Upper lobe of left lung (tissue), 6 donors: ENCODE data around the gene ARID3B. TPM values are rescaled to one million over a fixed set of nuclear protein-coding genes. Genes with fewer than 3 reads are reported as not detected.

Experiments used
- ATAC-seq, 2 donors: fragments of 200-7000 bp; cut with Tn5 transposase; one replicate each; pipeline ENCODE4 v1.9.1; 2022; ENCODE audit warnings: mild to moderate bottlenecking in 2 of 2, moderate library complexity in 2 of 2; ENCODE audit not compliant: low FRiP score in 2 of 2
- DNase-seq, 2 donors: peaks; one replicate each; pipeline ENCODE4 v3.0.0-alpha.2; 2019 to 2020
- H3K27ac ChIP-seq, 4 donors: fragments of 200-600 bp; sonication (generic); one replicate each; pipeline ENCODE4 v1.5.1; 2016 to 2019
- H3K27me3 ChIP-seq, 4 donors: fragments of 200-600 bp; sonication (generic); one replicate each; pipeline ENCODE4 v1.5.1; 2017 to 2019
- H3K36me3 ChIP-seq, 4 donors: fragments of 200-600 bp; sonication (generic); one replicate each; pipeline ENCODE4 v1.5.1; 2016 to 2019
- H3K4me1 ChIP-seq, 4 donors: fragments of 200-600 bp; sonication (generic); one replicate each; pipeline ENCODE4 v1.5.1; 2018 to 2019
- H3K4me3 ChIP-seq, 4 donors: fragments of 200-600 bp; sonication (generic); one replicate each; pipeline ENCODE4 v1.5.1; 2017 to 2019; ENCODE audit warnings: mild to moderate bottlenecking in 2 of 4, moderate library complexity in 1 of 4
- H3K9me3 ChIP-seq, 4 donors: fragments of 200-600 bp; sonication (generic); one replicate each; pipeline ENCODE4 v1.5.1; 2018 to 2019
- EP300 ChIP-seq, 4 donors: sonication (generic); formaldehyde crosslinking; IDR thresholded peaks; one replicate each; pipeline ENCODE4 v1.5.1; 2017; ENCODE audit warnings: antibody characterized with exemption in 4 of 4, control low read depth in 2 of 4
- POLR2A ChIP-seq, 4 donors: fragments of 450-650 bp; IDR thresholded peaks; one replicate each; pipeline ENCODE4 v1.5.1; 2016 to 2017; ENCODE audit warnings: antibody characterized with exemption in 4 of 4, mild to moderate bottlenecking in 2 of 4
- POLR2AphosphoS5 ChIP-seq, 2 donors: sonication (generic); formaldehyde crosslinking; IDR thresholded peaks; one replicate each; pipeline ENCODE4 v1.5.1; 2017; ENCODE audit warnings: antibody characterized with exemption in 2 of 2
- WGBS, 2 donors: methylation state at CpG; one replicate each; pipeline ENCODE4 v1.1.5; 2017 to 2018; 5-methylcytosine and 5-hydroxymethylcytosine counted together
- total RNA-seq, 6 donors: library from RNA; depleted of rRNA in 4 of 6; stranded (reverse); fragments of >200 nt in 4 of 6; gene quantifications; one replicate each; pipeline versions ENCODE4 v1.1.0 to v1.2.1, GENCODE V29; 2016 to 2021
- TF ChIP-seq, protein P1 (sequence below), 6 experiments: fragments of 450-650 bp in 4 of 6; fragments of 200-600 bp in 2 of 6; sonication (generic) in 2 of 6; IDR thresholded peaks; one replicate each; pipeline ENCODE4 v1.5.1; 2016 to 2019; ENCODE audit warnings: antibody characterized with exemption in 6 of 6
- donor health status: DM: no; HTN: no; CAD: no; lungs with moderate emphysema.
- donor health status: DM: no; HTN: yes; CAD: no; lungs with severe emphysema.

ARID3B gene
- total RNA-seq, 6 donors from 2014 or later, result 11.0 to 36.7 (median 14.6) TPM

DNA sequence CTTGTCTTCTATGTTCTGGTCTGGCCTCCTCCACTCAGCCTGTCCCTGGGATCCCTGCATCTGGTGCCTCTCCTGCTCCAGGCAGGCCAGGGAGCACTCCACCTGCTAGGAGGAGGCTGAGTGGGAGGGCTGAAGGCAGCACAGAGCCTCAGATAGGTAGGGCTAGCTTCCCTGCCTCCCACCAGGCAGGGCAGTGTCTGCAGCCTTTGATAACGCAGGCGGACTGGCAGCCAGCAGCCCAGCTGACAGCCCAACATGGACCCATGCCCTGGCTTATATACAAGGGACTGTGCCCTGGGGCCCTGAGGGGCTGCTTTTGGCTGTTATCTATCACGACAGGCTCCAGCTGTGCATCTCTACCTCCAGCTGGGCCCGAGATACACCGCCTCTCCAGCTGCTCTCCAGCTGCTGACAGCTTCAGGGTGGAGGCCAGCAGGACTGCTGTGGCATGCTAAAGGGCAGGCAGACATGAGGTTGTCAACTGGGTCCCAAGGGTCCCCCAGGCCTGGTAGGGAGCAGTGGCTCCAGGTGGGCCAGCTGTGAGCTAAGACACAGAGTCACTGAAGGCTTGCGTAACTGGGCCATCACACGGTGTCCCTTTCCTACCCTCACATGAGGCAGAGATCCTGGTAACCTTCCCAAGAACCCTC is 69.4 kb downstream of the ARID3B start:
- Histone ChIP-seq H3K27ac (no peak overlapping the region), H3K4me3 (no peak overlapping the region), H3K4me1 (peaks cover 0 to 15% (median 5%) of the 10 kb centered on the region in 4 donors), H3K36me3 (no peaks in the 10 kb centered on the region), H3K9me3 (no peaks in the 10 kb centered on the region), H3K27me3 (no peaks in the 10 kb centered on the region)
- DNase-seq (peak in 1 of 2 donors; percentile 39), ATAC-seq (no peak)
- TF ChIP-seq POLR2A (IDR thresholded peaks at IDR 0.05), result no peak
- no peak for TF ChIP-seq POLR2AphosphoS5 (IDR thresholded peaks at IDR 0.05)
- TF ChIP-seq EP300 (IDR thresholded peaks at IDR 0.05), result no peak
- TF ChIP-seq, protein P1, sequence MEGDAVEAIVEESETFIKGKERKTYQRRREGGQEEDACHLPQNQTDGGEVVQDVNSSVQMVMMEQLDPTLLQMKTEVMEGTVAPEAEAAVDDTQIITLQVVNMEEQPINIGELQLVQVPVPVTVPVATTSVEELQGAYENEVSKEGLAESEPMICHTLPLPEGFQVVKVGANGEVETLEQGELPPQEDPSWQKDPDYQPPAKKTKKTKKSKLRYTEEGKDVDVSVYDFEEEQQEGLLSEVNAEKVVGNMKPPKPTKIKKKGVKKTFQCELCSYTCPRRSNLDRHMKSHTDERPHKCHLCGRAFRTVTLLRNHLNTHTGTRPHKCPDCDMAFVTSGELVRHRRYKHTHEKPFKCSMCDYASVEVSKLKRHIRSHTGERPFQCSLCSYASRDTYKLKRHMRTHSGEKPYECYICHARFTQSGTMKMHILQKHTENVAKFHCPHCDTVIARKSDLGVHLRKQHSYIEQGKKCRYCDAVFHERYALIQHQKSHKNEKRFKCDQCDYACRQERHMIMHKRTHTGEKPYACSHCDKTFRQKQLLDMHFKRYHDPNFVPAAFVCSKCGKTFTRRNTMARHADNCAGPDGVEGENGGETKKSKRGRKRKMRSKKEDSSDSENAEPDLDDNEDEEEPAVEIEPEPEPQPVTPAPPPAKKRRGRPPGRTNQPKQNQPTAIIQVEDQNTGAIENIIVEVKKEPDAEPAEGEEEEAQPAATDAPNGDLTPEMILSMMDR (IDR thresholded peaks at IDR 0.05), result no peak
- WGBS, 2 donors, result 56 to 66% methylated on average over 2 to 5 of the region's 7 CpGs

DNA sequence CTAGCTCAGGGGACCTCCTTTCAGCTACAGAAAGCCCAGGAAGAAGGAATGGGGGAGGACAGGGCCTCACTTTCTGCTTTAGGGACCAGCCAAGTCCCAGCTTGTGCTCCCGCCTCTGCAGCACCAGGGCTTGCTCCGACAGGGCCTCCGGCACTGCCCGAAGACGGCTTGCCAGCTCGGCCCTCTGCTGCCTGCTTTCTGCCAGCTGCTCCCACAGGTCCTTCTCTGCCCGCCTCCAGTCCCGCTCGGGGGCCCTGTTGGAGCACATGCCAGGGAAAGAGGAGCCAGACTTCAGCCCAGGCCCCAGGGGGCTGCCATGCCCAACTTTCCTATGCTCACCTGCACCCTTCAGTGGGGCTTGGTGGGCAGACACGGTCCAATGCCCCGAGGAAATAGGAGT is 70.3 kb downstream of the ARID3B start:
- Histone ChIP-seq H3K4me3 (no peak overlapping the region), H3K36me3 (no peaks in the 10 kb centered on the region), H3K4me1 (peaks cover 0 to 17% (median 5%) of the 10 kb centered on the region in 4 donors), H3K27ac (no peak overlapping the region), H3K27me3 (no peaks in the 10 kb centered on the region), H3K9me3 (no peaks in the 10 kb centered on the region)
- peak in 1 of 2 donors; percentile 78 for DNase-seq
- WGBS, 2 donors, result 82 to 90% methylated on average over 6 to 11 of the region's 11 CpGs
- TF ChIP-seq, protein P1 (IDR thresholded peaks at IDR 0.05), result no peak
- TF ChIP-seq POLR2A (IDR thresholded peaks at IDR 0.05) (no peak), EP300 (IDR thresholded peaks at IDR 0.05) (no peak), POLR2AphosphoS5 (IDR thresholded peaks at IDR 0.05) (no peak)
- ATAC-seq, result no peak

DNA sequence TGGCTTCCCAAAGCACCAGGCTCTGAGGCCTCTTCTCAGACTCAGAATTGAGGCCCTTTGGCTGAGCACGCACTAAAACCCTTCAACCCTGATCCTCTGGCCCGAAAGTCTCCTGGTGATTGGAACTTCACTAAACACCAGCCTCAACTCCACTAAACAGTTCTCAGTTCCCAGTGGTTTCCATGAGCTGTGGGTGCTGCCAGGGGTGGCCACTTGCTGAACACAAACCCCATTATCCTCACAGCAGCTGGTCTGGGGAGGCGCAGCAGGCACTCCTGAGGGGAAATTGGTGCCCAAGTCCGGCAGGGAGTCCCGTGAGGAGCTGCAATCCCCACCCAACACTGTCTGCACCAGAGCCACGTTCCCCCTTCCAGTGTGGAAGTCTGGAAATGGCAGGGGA is 70.8 kb downstream of the ARID3B start:
- 80 to 90% methylated on average over 2 to 6 of the region's 6 CpGs for WGBS, 2 donors
- Histone ChIP-seq H3K36me3 (no peaks in the 10 kb centered on the region), H3K27me3 (no peaks in the 10 kb centered on the region), H3K27ac (no peak overlapping the region), H3K4me3 (no peak overlapping the region), H3K9me3 (no peaks in the 10 kb centered on the region), H3K4me1 (peaks cover 4 to 22% (median 9%) of the 10 kb centered on the region in 4 donors)
- TF ChIP-seq POLR2A (IDR thresholded peaks at IDR 0.05) (no peak), EP300 (IDR thresholded peaks at IDR 0.05) (no peak), POLR2AphosphoS5 (IDR thresholded peaks at IDR 0.05) (no peak)
- TF ChIP-seq, protein P1 (IDR thresholded peaks at IDR 0.05), result no peak
- no peak for ATAC-seq
- DNase-seq, result no peak

DNA sequence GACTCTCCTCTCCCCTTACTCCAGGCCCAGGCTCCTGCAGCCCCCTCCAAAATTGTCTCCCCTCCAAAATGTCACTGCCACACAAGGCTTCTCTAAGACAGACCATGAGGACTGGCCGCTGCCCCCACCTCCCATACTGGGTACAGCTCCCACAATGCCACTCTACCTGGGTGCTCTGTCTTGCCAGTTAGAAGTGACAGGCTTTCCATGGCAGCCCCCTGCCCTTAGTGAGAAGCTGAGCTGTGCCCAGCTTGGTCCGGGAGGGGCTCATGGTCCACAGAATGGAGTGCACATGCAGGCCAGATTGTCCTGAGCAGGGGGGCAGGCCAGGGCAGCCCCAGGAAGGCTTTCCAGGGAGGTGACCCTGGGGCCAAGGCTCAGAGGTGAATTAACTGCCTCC is 71.7 kb downstream of the ARID3B start:
- no peak overlapping the region for H3K27ac ChIP-seq
- peaks cover 12 to 31% (median 17%) of the 10 kb centered on the region in 4 donors for H3K4me1 ChIP-seq
- H3K36me3 ChIP-seq, result no peaks in the 10 kb centered on the region
- no peak overlapping the region for H3K4me3 ChIP-seq
- no peak for ATAC-seq
- DNase-seq, result no peak
- H3K27me3 ChIP-seq, result no peaks in the 10 kb centered on the region
- no peak for TF ChIP-seq POLR2A (IDR thresholded peaks at IDR 0.05)
- TF ChIP-seq, protein P1 (IDR thresholded peaks at IDR 0.05), result no peak
- no peak for TF ChIP-seq EP300 (IDR thresholded peaks at IDR 0.05)
- no peak for TF ChIP-seq POLR2AphosphoS5 (IDR thresholded peaks at IDR 0.05)
- WGBS, 2 donors, result 83 to 90% methylated on average over 1 to 2 of the region's 2 CpGs
- H3K9me3 ChIP-seq, result no peaks in the 10 kb centered on the region
